MCF 10A (cell line): Measurements from ENCODE around the gene GALNT10. TPM values are rescaled to one million over a fixed set of nuclear protein-coding genes. Genes with fewer than 3 reads are reported as not detected.

Experiments
- BruUV-seq: library from RNA; stranded (reverse); fragments of 400-500 nt; replicated peaks from 2 replicates; lab custom pipeline; 2021; lab: Mats Ljungman, UMichigan
- CTCF ChIA-PET: fragments of 300-600 bp; sonication (Branson Sonifier 250); formaldehyde crosslinking; extraction: SDS; loops from one replicate; lab custom pipeline; 2021; ENCODE audit warnings: antibody characterized with exemption, inconsistent platforms; lab: Yijun Ruan, JAX
- POLR2A ChIA-PET: fragments of 300-600, 350-650 bp; sonication (Branson Sonifier 250); formaldehyde crosslinking; extraction: SDS; loops from one replicate; lab custom pipeline; 2020; ENCODE audit warnings: antibody characterized with exemption, inconsistent platforms; lab: Yijun Ruan, JAX
- DNase-seq: peaks from one replicate; pipeline ENCODE4 v3.0.0-alpha.2; 2018; ENCODE audit not compliant: unreplicated experiment
- H3K27ac Mint-ChIP-seq: one replicate; pipeline ENCODE4 v1.8.0; 2022; ENCODE audit warnings: mild to moderate bottlenecking, low read depth, mixed read lengths; ENCODE audit not compliant: unreplicated experiment
- H3K27me3 Mint-ChIP-seq: one replicate; pipeline ENCODE4 v1.8.0; 2022; ENCODE audit warnings: mixed read lengths; ENCODE audit not compliant: insufficient read depth, unreplicated experiment
- H3K36me3 Mint-ChIP-seq: one replicate; pipeline ENCODE4 v1.8.0; 2022; ENCODE audit warnings: mild to moderate bottlenecking, moderate library complexity, mixed read lengths; ENCODE audit not compliant: insufficient read depth, unreplicated experiment
- H3K4me1 Mint-ChIP-seq: one replicate; pipeline ENCODE4 v1.8.0; 2022; ENCODE audit warnings: mixed read lengths; ENCODE audit not compliant: insufficient read depth, unreplicated experiment
- H3K4me3 Mint-ChIP-seq: one replicate; pipeline ENCODE4 v1.8.0; 2022; ENCODE audit warnings: mild to moderate bottlenecking, moderate library complexity, mixed read lengths; ENCODE audit not compliant: unreplicated experiment
- H3K9me3 Mint-ChIP-seq: one replicate; pipeline ENCODE4 v1.8.0; 2022; ENCODE audit warnings: mixed read lengths; ENCODE audit not compliant: unreplicated experiment
- CTCF ChIP-seq: fragments of 200-600 bp; IDR thresholded peaks from one replicate; pipeline ENCODE4 v1.8.0; 2022; ENCODE audit warnings: antibody characterized with exemption, mild to moderate bottlenecking; ENCODE audit not compliant: unreplicated experiment
- intact Hi-C: fragments of 100-400 bp; cut with micrococcal nuclease; formaldehyde crosslinking; loops from 2 replicates; pipeline ENCODE4 v1.14.1; 2022
- total RNA-seq: library from RNA; stranded (reverse); gene quantifications from 2 replicates; pipeline ENCODE4 v1.2.3, GENCODE V29; 2022

The GALNT10 gene
- total RNA-seq, 1 experiment from 2014 or later: 57.4 TPM

DNA sequence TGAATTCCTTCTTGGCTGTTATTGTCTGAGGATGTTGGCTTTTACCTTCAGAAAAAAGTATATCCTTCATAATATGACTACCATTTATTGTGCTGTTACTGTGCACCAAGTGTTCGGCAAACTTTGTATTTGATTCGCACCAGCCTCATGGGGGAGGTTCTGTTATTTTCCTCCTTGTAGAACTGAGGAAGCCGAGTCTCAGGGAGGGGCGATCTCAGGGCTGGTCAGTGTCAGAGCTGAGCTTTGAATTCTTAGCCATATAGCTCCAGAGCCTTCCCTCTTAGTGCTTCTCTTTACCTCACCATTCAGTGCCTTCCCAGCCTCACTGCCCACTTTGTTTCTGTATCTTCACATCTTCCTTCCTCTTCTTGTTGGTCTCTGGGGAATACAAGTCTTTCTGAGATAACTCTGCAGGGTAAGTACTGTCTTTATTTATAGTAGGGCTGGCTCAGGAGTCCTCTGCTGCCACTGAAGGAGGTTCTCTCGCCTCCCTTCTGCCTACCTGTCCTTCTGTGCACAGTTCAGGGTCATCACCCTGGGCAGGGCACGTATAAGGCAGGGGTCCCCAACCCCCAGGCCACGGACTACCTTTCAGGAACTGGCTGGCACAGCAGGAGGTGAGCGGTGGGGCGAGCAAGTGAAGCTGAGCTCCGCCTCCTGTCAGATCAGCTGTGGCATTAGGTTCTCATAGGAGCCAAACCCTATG lies 48.4 kb downstream of the GALNT10 start:
- H3K4me3 Mint-ChIP-seq: no peak overlapping the region
- H3K36me3 Mint-ChIP-seq: peaks cover 6% of the 10 kb centered on the region
- no peaks in the 10 kb centered on the region for H3K4me1 Mint-ChIP-seq
- no peaks in the 10 kb centered on the region for H3K27me3 Mint-ChIP-seq
- no peak for TF ChIP-seq CTCF
- no peaks in the 10 kb centered on the region for H3K9me3 Mint-ChIP-seq
- ChIA-PET POLR2A (interaction anchor here (0.6 kb wide), 1 partner anchor 18 kb away, joined by 3 read pairs; no protein-coding TSS in a partner anchor), CTCF (interaction anchor here (0.6 to 1.9 kb wide), 4 partner anchors 30 to 201 kb away, joined by 3 to 4 read pairs (median 4); no protein-coding TSS in a partner anchor)
- intact Hi-C loops: no loop called here
- BruUV-seq: no TSS peak
- DNase-seq: no peak
- H3K27ac Mint-ChIP-seq: no peak overlapping the region

GRCh38 chr5:154240595-154240994 lies 50.1 kb downstream of the GALNT10 start:
- CTCF ChIA-PET: interaction anchor here (0.5 to 1.9 kb wide), 3 partner anchors 10 to 164 kb away, joined by 3 to 4 read pairs (median 3); no protein-coding TSS in a partner anchor
- BruUV-seq: no TSS peak

GRCh38 chr5:154241021-154241420 lies 50.5 kb downstream of the GALNT10 start:
- POLR2A ChIA-PET: no interaction called here
- CTCF ChIA-PET: interaction anchor here (0.7 kb wide), 1 partner anchor 10 kb away, joined by 3 read pairs; no protein-coding TSS in a partner anchor
- Mint-ChIP-seq H3K27me3 (no peaks in the 10 kb centered on the region), H3K4me3 (no peak overlapping the region), H3K36me3 (peaks cover 6% of the 10 kb centered on the region), H3K4me1 (peaks cover 8% of the 10 kb centered on the region), H3K27ac (no peak overlapping the region), H3K9me3 (peaks cover 5% of the 10 kb centered on the region)
- no peak for TF ChIP-seq CTCF
- BruUV-seq: no TSS peak
- intact Hi-C loops: no loop called here
- DNase-seq: no peak

More at GRCh38 chr5:154240595-154240994, 50.1 kb downstream of the GALNT10 start:
- DNase-seq: no peak
- no peak overlapping the region for H3K4me3 Mint-ChIP-seq
- no peaks in the 10 kb centered on the region for H3K27me3 Mint-ChIP-seq
- peaks cover 8% of the 10 kb centered on the region for H3K4me1 Mint-ChIP-seq
- no peak for TF ChIP-seq CTCF
- H3K36me3 Mint-ChIP-seq: peaks cover 6% of the 10 kb centered on the region
- intact Hi-C loops: no loop called here
- H3K27ac Mint-ChIP-seq: no peak overlapping the region
- H3K9me3 Mint-ChIP-seq: peaks cover 5% of the 10 kb centered on the region
- POLR2A ChIA-PET: no interaction called here

DNA sequence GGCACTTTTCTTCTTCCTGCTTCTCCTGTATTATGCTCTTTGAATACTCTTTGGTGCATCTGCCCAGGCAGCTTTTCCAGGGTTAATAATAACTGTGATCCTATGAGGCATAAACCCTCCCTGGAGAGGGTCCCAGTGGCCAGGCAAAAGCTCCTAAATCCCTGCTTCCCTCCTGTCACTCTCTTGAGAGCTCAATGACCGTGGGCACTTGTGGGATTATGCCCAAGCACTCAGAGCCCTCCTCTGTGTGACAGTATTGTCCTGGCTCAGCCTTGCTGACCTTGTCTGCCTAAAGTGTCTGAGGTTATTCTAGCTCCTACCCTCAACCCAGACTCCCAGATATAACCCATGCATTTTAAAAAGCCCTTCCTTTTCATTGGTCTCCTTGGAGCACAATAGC lies 51.9 kb downstream of the GALNT10 start:
- Mint-ChIP-seq H3K27me3 (no peaks in the 10 kb centered on the region), H3K4me1 (peaks cover 8% of the 10 kb centered on the region), H3K9me3 (peaks cover 5% of the 10 kb centered on the region), H3K27ac (no peak overlapping the region), H3K36me3 (peaks cover 6% of the 10 kb centered on the region), H3K4me3 (no peak overlapping the region)
- intact Hi-C loops: no loop called here
- BruUV-seq: no TSS peak
- DNase-seq: no peak
- no peak for TF ChIP-seq CTCF
- ChIA-PET CTCF (interaction anchor here (0.7 to 0.8 kb wide), 3 partner anchors 13 to 162 kb away, joined by 3 to 4 read pairs (median 3); partner anchors contain the start of gene GALNT10), POLR2A (interaction anchor here (0.6 to 0.7 kb wide), 3 partner anchors 12 to 53 kb away, joined by 3 read pairs; no protein-coding TSS in a partner anchor)
